Measurements from ENCODE around the gene CCDC136.

CCDC136 gene

GRCh38 chr7:128868624-128869137 is 76.9 kb downstream of the CCDC136 start:
- H3K9ac ChIP-seq (ENCODE audit: low read length) = peak overlapping the region; percentile 18
- peaks cover 45% of the 10 kb centered on the region for H3K27me3 ChIP-seq (ENCODE audit: control insufficient read depth, insufficient read depth, low read length)
- H3K9me3 ChIP-seq (ENCODE audit: control insufficient read depth, insufficient read depth, low read depth, low read length) = no peaks in the 10 kb centered on the region
- H3K4me1 ChIP-seq (ENCODE audit: control insufficient read depth, insufficient read depth, low read length) = peaks cover 21% of the 10 kb centered on the region
- peaks cover 13% of the 10 kb centered on the region for H3K36me3 ChIP-seq (ENCODE audit: control insufficient read depth, insufficient read depth, low read length)
- peak overlapping the region; percentile 82 for H3K4me3 ChIP-seq (ENCODE audit: low read depth, low read length)
- H3K27ac ChIP-seq (ENCODE audit: low read depth, low read length) = no peak overlapping the region

GRCh38 chr7:128869138-128869943 is 77.6 kb downstream of the CCDC136 start:
- Histone ChIP-seq H3K36me3 (ENCODE audit: control insufficient read depth, insufficient read depth, low read length) (peaks cover 13% of the 10 kb centered on the region), H3K27me3 (ENCODE audit: control insufficient read depth, insufficient read depth, low read length) (peaks cover 45% of the 10 kb centered on the region), H3K9ac (ENCODE audit: low read length) (peak overlapping the region; percentile 18), H3K4me3 (ENCODE audit: low read depth, low read length) (peak overlapping the region; percentile 82), H3K9me3 (ENCODE audit: control insufficient read depth, insufficient read depth, low read depth, low read length) (no peaks in the 10 kb centered on the region), H3K27ac (ENCODE audit: low read depth, low read length) (no peak overlapping the region), H3K4me1 (ENCODE audit: control insufficient read depth, insufficient read depth, low read length) (peaks cover 19% of the 10 kb centered on the region)

- Histone ChIP-seq H3K27me3 (ENCODE audit: control insufficient read depth, insufficient read depth, low read length) (peaks cover 45% of the 10 kb centered on the region), H3K27ac (ENCODE audit: low read depth, low read length) (no peak overlapping the region), H3K9me3 (ENCODE audit: control insufficient read depth, insufficient read depth, low read depth, low read length) (no peaks in the 10 kb centered on the region), H3K4me1 (ENCODE audit: control insufficient read depth, insufficient read depth, low read length) (peaks cover 19% of the 10 kb centered on the region), H3K4me3 (ENCODE audit: low read depth, low read length) (peak overlapping the region; percentile 82), H3K36me3 (ENCODE audit: control insufficient read depth, insufficient read depth, low read length) (peaks cover 12% of the 10 kb centered on the region), H3K9ac (ENCODE audit: low read length) (no peak overlapping the region)
Measured at GRCh38 chr7:128869944-128870285, 78.1 kb downstream of the CCDC136 start.

GRCh38 chr7:128871050-128871449 is 79.3 kb downstream of the CCDC136 start:
- H3K4me3 ChIP-seq (ENCODE audit: low read depth, low read length) = no peak overlapping the region
- H3K9me3 ChIP-seq (ENCODE audit: control insufficient read depth, insufficient read depth, low read depth, low read length) = no peaks in the 10 kb centered on the region
- no peak overlapping the region for H3K27ac ChIP-seq (ENCODE audit: low read depth, low read length)
- peaks cover 45% of the 10 kb centered on the region for H3K27me3 ChIP-seq (ENCODE audit: control insufficient read depth, insufficient read depth, low read length)
- peaks cover 3% of the 10 kb centered on the region for H3K36me3 ChIP-seq (ENCODE audit: control insufficient read depth, insufficient read depth, low read length)
- no peak overlapping the region for H3K9ac ChIP-seq (ENCODE audit: low read length)
- peaks cover 19% of the 10 kb centered on the region for H3K4me1 ChIP-seq (ENCODE audit: control insufficient read depth, insufficient read depth, low read length)

Measured in HUES6 (cell line).